ENCODE results near the gene PLCD4. TPM values are rescaled to one million over a fixed set of nuclear protein-coding genes. Genes with fewer than 3 reads are reported as not detected.

Gene PLCD4
- total and polyA plus RNA-seq, 2 of the 8 experiments (the other 6 are each of a cell fraction or from before 2014, with no cell fraction given), result 0.21 to 0.50 TPM

Small RNAs within 50 kb of the gene (small RNA-seq; reads per million reads assigned to genes)
- gene RNU6-136P (ENCODE audit: insufficient read depth), result not detected

Other genes starting within 250 kb of the PLCD4 start
- gene SLC11A1, start 225.6 kb upstream of the PLCD4 start, total RNA-seq (2021; fragmentation: NEBNext Ultra II Directional; extraction: Animal tissue kit (Norgen Biotek cat#: 25700)), result 0.21 and 0.43 TPM in 2 replicates
- 0.13 and 0.20 TPM in 2 replicates for gene SLC11A1, start 225.6 kb upstream of the PLCD4 start, polyA plus RNA-seq (2011; rRNA removed)
- gene CTDSP1, start 208.0 kb upstream of the PLCD4 start, total RNA-seq (2021; fragmentation: NEBNext Ultra II Directional; extraction: Animal tissue kit (Norgen Biotek cat#: 25700)), result 20.3 and 20.9 TPM in 2 replicates
- 35.2 and 51.8 TPM in 2 replicates for gene CTDSP1, start 208.0 kb upstream of the PLCD4 start, polyA plus RNA-seq (2011; rRNA removed)
- gene VIL1, start 188.8 kb upstream of the PLCD4 start, total RNA-seq (2021; fragmentation: NEBNext Ultra II Directional; extraction: Animal tissue kit (Norgen Biotek cat#: 25700)), result 7.0 and 8.2 TPM in 2 replicates
- 6.2 and 8.1 TPM in 2 replicates for gene VIL1, start 188.8 kb upstream of the PLCD4 start, polyA plus RNA-seq (2011; rRNA removed)
- gene USP37, start 39.5 kb upstream of the PLCD4 start, total RNA-seq (2021; fragmentation: NEBNext Ultra II Directional; extraction: Animal tissue kit (Norgen Biotek cat#: 25700)), result 22.3 and 29.1 TPM in 2 replicates
- gene USP37, start 39.5 kb upstream of the PLCD4 start, polyA plus RNA-seq (2011; rRNA removed), result 1.9 and 3.8 TPM in 2 replicates
- gene CNOT9, start 39.1 kb upstream of the PLCD4 start, total RNA-seq (2021; fragmentation: NEBNext Ultra II Directional; extraction: Animal tissue kit (Norgen Biotek cat#: 25700)), result 78.1 and 81.2 TPM in 2 replicates
- gene CNOT9, start 39.1 kb upstream of the PLCD4 start, polyA plus RNA-seq (2011; rRNA removed), result 64.3 and 79.3 TPM in 2 replicates
- gene ZNF142, start 51.7 kb downstream of the PLCD4 start, total RNA-seq (2021; fragmentation: NEBNext Ultra II Directional; extraction: Animal tissue kit (Norgen Biotek cat#: 25700)), result 32.5 and 37.9 TPM in 2 replicates
- 9.4 and 18.5 TPM in 2 replicates for gene ZNF142, start 51.7 kb downstream of the PLCD4 start, polyA plus RNA-seq (2011; rRNA removed)
- 22.0 and 23.7 TPM in 2 replicates for gene BCS1L, start 51.8 kb downstream of the PLCD4 start, total RNA-seq (2021; fragmentation: NEBNext Ultra II Directional; extraction: Animal tissue kit (Norgen Biotek cat#: 25700))
- gene BCS1L, start 51.8 kb downstream of the PLCD4 start, polyA plus RNA-seq (2011; rRNA removed), result 37.1 and 60.4 TPM in 2 replicates
- 19.6 and 24.7 TPM in 2 replicates for gene RNF25, start 64.1 kb downstream of the PLCD4 start, total RNA-seq (2021; fragmentation: NEBNext Ultra II Directional; extraction: Animal tissue kit (Norgen Biotek cat#: 25700))
- gene RNF25, start 64.1 kb downstream of the PLCD4 start, polyA plus RNA-seq (2011; rRNA removed), result 29.6 and 31.6 TPM in 2 replicates
- 34.9 and 41.4 TPM in 2 replicates for gene STK36, start 64.2 kb downstream of the PLCD4 start, total RNA-seq (2021; fragmentation: NEBNext Ultra II Directional; extraction: Animal tissue kit (Norgen Biotek cat#: 25700))
- gene STK36, start 64.2 kb downstream of the PLCD4 start, polyA plus RNA-seq (2011; rRNA removed), result 57.6 and 65.8 TPM in 2 replicates
- 105 and 106 TPM in 2 replicates for gene TTLL4, start 102.9 kb downstream of the PLCD4 start, total RNA-seq (2021; fragmentation: NEBNext Ultra II Directional; extraction: Animal tissue kit (Norgen Biotek cat#: 25700))
- gene TTLL4, start 102.9 kb downstream of the PLCD4 start, polyA plus RNA-seq (2011; rRNA removed), result 63.1 and 71.1 TPM in 2 replicates
- gene CYP27A1, start 174.2 kb downstream of the PLCD4 start, total RNA-seq (2021; fragmentation: NEBNext Ultra II Directional; extraction: Animal tissue kit (Norgen Biotek cat#: 25700)), result 3.9 and 5.4 TPM in 2 replicates
- 12.9 and 14.7 TPM in 2 replicates for gene CYP27A1, start 174.2 kb downstream of the PLCD4 start, polyA plus RNA-seq (2011; rRNA removed)
- not detected in 2 replicates for gene PRKAG3, start 223.9 kb downstream of the PLCD4 start, total RNA-seq (2021; fragmentation: NEBNext Ultra II Directional; extraction: Animal tissue kit (Norgen Biotek cat#: 25700))
- gene PRKAG3, start 223.9 kb downstream of the PLCD4 start, polyA plus RNA-seq (2011; rRNA removed), result not detected in 2 replicates